HCT116 (cell line): ENCODE measurements around the gene CALML3.

Source experiments
- EZH2 ChIP-seq: fragments of 200-600 bp; sonication (generic); IDR thresholded peaks from 2 replicates; pipeline ENCODE4 v1.6.1; 2017; ENCODE audit warnings: antibody characterized with exemption, mixed run types
- JUND ChIP-seq: IDR thresholded peaks from 2 replicates; pipeline ENCODE4 v1.6.1; 2012
- POLR2AphosphoS5 ChIP-seq: IDR thresholded peaks from 2 replicates; pipeline ENCODE4 v1.6.1; 2011; ENCODE audit warnings: mild to moderate bottlenecking, low read depth, low read length, moderate library complexity
- TF ChIP-seq, protein P1 (sequence below): IDR thresholded peaks from 2 replicates; pipeline ENCODE4 v1.6.1; 2012; ENCODE audit warnings: low read depth
- TF ChIP-seq, protein P2 (sequence below), 3 experiments: fragments of 200-600 bp in 1 of 3; sonication (generic) in 1 of 3; IDR thresholded peaks in 2 of 3; conservative IDR thresholded peaks in 1 of 3; 2 replicates each; pipeline ENCODE4 v1.5.1; 2012 to 2017; ENCODE audit warnings: low read depth in 2 of 3, low read length in 2 of 3, antibody characterized with exemption in 1 of 3, borderline replicate concordance in 1 of 3, control low read depth in 1 of 3, mild to moderate bottlenecking in 1 of 3, mixed read lengths in 1 of 3, mixed run types in 1 of 3, moderate library complexity in 1 of 3; ENCODE audit not compliant: insufficient read depth in 1 of 3
- TF ChIP-seq, protein P3 (sequence below): IDR thresholded peaks from 2 replicates; pipeline ENCODE4 v1.6.1; 2012
- TF ChIP-seq, protein P4 (sequence below): IDR thresholded peaks from 2 replicates; pipeline ENCODE4 v1.6.1; 2012

DNA sequence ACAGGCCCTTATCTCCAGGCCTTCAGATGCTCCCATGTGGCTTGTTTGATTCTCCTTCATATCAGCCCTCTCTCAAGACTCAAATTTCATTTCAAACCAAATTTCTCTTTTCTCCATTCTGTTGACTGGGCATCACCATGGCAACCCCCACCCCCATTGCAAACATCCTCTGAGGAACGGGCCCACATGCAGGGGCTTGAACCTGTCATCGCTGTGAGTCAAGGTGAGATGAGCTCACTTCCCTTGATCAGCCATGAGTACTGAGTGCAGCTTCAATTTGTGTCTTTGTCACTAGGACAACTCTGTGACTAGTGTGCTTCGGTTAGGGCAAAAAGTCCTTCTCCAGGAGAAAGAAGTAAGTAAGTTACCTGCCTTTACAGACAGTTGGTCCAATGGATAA lies 41.9 kb downstream of the CALML3 start:
- TF ChIP-seq, protein P1, sequence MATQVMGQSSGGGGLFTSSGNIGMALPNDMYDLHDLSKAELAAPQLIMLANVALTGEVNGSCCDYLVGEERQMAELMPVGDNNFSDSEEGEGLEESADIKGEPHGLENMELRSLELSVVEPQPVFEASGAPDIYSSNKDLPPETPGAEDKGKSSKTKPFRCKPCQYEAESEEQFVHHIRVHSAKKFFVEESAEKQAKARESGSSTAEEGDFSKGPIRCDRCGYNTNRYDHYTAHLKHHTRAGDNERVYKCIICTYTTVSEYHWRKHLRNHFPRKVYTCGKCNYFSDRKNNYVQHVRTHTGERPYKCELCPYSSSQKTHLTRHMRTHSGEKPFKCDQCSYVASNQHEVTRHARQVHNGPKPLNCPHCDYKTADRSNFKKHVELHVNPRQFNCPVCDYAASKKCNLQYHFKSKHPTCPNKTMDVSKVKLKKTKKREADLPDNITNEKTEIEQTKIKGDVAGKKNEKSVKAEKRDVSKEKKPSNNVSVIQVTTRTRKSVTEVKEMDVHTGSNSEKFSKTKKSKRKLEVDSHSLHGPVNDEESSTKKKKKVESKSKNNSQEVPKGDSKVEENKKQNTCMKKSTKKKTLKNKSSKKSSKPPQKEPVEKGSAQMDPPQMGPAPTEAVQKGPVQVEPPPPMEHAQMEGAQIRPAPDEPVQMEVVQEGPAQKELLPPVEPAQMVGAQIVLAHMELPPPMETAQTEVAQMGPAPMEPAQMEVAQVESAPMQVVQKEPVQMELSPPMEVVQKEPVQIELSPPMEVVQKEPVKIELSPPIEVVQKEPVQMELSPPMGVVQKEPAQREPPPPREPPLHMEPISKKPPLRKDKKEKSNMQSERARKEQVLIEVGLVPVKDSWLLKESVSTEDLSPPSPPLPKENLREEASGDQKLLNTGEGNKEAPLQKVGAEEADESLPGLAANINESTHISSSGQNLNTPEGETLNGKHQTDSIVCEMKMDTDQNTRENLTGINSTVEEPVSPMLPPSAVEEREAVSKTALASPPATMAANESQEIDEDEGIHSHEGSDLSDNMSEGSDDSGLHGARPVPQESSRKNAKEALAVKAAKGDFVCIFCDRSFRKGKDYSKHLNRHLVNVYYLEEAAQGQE, result no peak
- TF ChIP-seq, protein P2, sequence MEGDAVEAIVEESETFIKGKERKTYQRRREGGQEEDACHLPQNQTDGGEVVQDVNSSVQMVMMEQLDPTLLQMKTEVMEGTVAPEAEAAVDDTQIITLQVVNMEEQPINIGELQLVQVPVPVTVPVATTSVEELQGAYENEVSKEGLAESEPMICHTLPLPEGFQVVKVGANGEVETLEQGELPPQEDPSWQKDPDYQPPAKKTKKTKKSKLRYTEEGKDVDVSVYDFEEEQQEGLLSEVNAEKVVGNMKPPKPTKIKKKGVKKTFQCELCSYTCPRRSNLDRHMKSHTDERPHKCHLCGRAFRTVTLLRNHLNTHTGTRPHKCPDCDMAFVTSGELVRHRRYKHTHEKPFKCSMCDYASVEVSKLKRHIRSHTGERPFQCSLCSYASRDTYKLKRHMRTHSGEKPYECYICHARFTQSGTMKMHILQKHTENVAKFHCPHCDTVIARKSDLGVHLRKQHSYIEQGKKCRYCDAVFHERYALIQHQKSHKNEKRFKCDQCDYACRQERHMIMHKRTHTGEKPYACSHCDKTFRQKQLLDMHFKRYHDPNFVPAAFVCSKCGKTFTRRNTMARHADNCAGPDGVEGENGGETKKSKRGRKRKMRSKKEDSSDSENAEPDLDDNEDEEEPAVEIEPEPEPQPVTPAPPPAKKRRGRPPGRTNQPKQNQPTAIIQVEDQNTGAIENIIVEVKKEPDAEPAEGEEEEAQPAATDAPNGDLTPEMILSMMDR (IDR thresholded peaks at IDR 0.05 in 2 of 3, conservative IDR thresholded peaks at IDR 0.05 in 1 of 3; ENCODE audit: borderline replicate concordance in 1 of 3, insufficient read depth in 1 of 3, low read depth in 2 of 3, low read length in 2 of 3), result no peak
- TF ChIP-seq JUND (no peak), POLR2AphosphoS5 (no peak), EZH2 (no peak)
- TF ChIP-seq, protein P3, sequence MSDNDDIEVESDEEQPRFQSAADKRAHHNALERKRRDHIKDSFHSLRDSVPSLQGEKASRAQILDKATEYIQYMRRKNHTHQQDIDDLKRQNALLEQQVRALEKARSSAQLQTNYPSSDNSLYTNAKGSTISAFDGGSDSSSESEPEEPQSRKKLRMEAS, result no peak
- TF ChIP-seq, protein P4, sequence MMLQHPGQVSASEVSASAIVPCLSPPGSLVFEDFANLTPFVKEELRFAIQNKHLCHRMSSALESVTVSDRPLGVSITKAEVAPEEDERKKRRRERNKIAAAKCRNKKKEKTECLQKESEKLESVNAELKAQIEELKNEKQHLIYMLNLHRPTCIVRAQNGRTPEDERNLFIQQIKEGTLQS, result no peak
